HAP-1 (cell line): ENCODE data around the gene HYDIN.

Source experiments
- DNase-seq, 2 experiments: peaks; one replicate each; pipeline ENCODE4 v3.0.0-alpha.2; 2016 to 2020; ENCODE audit warnings: low spot score in 2 of 2
- H3K27me3 ChIP-seq: fragments of 250-450 bp; sonication (Bioruptor Pico); 2 replicates; pipeline ENCODE4 v1.5.1; 2020; ENCODE audit warnings: low read depth, mild to moderate bottlenecking, moderate library complexity
- H3K36me3 ChIP-seq: fragments of 250-450 bp; sonication (Bioruptor Pico); replicated peaks from 2 replicates; pipeline ENCODE4 v1.5.1; 2020; ENCODE audit warnings: mild to moderate bottlenecking
- H3K4me1 ChIP-seq: fragments of 250-450 bp; sonication (Bioruptor Pico); 2 replicates; pipeline ENCODE4 v1.5.1; 2020; ENCODE audit warnings: mild to moderate bottlenecking
- H3K4me3 ChIP-seq: fragments of 250-450 bp; sonication (Bioruptor Pico); 2 replicates; pipeline ENCODE4 v1.5.1; 2020; ENCODE audit warnings: mild to moderate bottlenecking, moderate library complexity
- H3K9me3 ChIP-seq: fragments of 250-450 bp; sonication (Bioruptor Pico); 2 replicates; pipeline ENCODE4 v1.5.1; 2020; ENCODE audit warnings: mild to moderate bottlenecking, moderate library complexity
- in situ Hi-C: fragments of 300-500 bp; cut with MboI; formaldehyde crosslinking; loops from 3 replicates; pipeline ENCODE4 v1.14.3; 2020; ENCODE audit warnings: low sequenced_read_pairs, inconsistent platforms, mixed read lengths

The HYDIN gene

GRCh38 chr16:71249399-71249798 is 18.9 kb upstream of the HYDIN start:
- H3K4me3 ChIP-seq, result no peak overlapping the region
- H3K9me3 ChIP-seq, result no peaks in the 10 kb centered on the region
- in situ Hi-C loops, result no loop called here
- peaks cover 3% of the 10 kb centered on the region for H3K27me3 ChIP-seq
- no peaks in the 10 kb centered on the region for H3K4me1 ChIP-seq
- no peak for DNase-seq
- no peaks in the 10 kb centered on the region for H3K36me3 ChIP-seq

- no peaks in the 10 kb centered on the region for H3K36me3 ChIP-seq
- DNase-seq, result no peak
- no peak overlapping the region for H3K4me3 ChIP-seq
- in situ Hi-C loops, result no loop called here
- H3K9me3 ChIP-seq, result no peaks in the 10 kb centered on the region
- H3K27me3 ChIP-seq, result peaks cover 5% of the 10 kb centered on the region
- no peaks in the 10 kb centered on the region for H3K4me1 ChIP-seq
Measured at GRCh38 chr16:71247478-71247877, 17.0 kb upstream of the HYDIN start.

- H3K4me1 ChIP-seq, result no peaks in the 10 kb centered on the region
- peaks cover 5% of the 10 kb centered on the region for H3K27me3 ChIP-seq
- no peak overlapping the region for H3K4me3 ChIP-seq
- DNase-seq, result no peak
- H3K36me3 ChIP-seq, result no peaks in the 10 kb centered on the region
- in situ Hi-C loops, result no loop called here
- H3K9me3 ChIP-seq, result no peaks in the 10 kb centered on the region
Measured at GRCh38 chr16:71246309-71246708, 15.8 kb upstream of the HYDIN start.

- Histone ChIP-seq H3K4me3 (no peak overlapping the region), H3K36me3 (no peaks in the 10 kb centered on the region), H3K4me1 (no peaks in the 10 kb centered on the region), H3K27me3 (peaks cover 5% of the 10 kb centered on the region), H3K9me3 (no peaks in the 10 kb centered on the region)
- in situ Hi-C loops, result no loop called here
- no peak for DNase-seq
Measured at GRCh38 chr16:71244521-71244920, 14.0 kb upstream of the HYDIN start.

GRCh38 chr16:71242601-71243000 is 12.1 kb upstream of the HYDIN start:
- Histone ChIP-seq H3K36me3 (no peaks in the 10 kb centered on the region), H3K4me3 (no peak overlapping the region), H3K9me3 (no peaks in the 10 kb centered on the region), H3K4me1 (no peaks in the 10 kb centered on the region), H3K27me3 (peaks cover 5% of the 10 kb centered on the region)
- DNase-seq, result no peak
- in situ Hi-C loops, result no loop called here

DNA sequence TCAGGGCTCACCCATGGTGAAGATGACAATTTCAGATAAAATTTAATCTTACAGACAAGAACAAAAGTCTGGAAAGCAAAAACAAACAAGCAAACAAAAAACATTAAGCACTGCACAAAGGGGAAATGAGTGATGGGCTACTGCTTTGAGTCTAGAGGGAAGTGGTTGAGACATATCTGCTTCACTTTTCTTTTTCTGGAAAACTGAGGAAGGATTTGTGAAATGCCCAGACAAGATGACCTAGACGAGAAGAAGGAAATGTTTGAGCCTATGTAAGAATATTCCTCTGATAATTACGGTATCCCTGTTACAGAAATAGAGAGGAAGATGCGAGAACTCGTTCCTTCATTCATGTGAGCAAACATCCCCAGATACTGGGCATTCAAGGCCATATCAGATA is 11.5 kb upstream of the HYDIN start:
- in situ Hi-C loops, result no loop called here
- H3K9me3 ChIP-seq, result no peaks in the 10 kb centered on the region
- DNase-seq, result no peak

GRCh38 chr16:71229344-71229743 is 1.2 kb downstream of the HYDIN start:
- no peaks in the 10 kb centered on the region for H3K27me3 ChIP-seq
- in situ Hi-C loops, result no loop called here
- no peak for DNase-seq
- H3K4me3 ChIP-seq, result no peak overlapping the region
- H3K4me1 ChIP-seq, result no peaks in the 10 kb centered on the region
- no peaks in the 10 kb centered on the region for H3K9me3 ChIP-seq
- no peaks in the 10 kb centered on the region for H3K36me3 ChIP-seq

More for the DNA sequence above, 11.5 kb upstream of the HYDIN start:
- Histone ChIP-seq H3K4me1 (no peaks in the 10 kb centered on the region), H3K27me3 (peaks cover 5% of the 10 kb centered on the region), H3K4me3 (no peak overlapping the region), H3K36me3 (no peaks in the 10 kb centered on the region)

DNA sequence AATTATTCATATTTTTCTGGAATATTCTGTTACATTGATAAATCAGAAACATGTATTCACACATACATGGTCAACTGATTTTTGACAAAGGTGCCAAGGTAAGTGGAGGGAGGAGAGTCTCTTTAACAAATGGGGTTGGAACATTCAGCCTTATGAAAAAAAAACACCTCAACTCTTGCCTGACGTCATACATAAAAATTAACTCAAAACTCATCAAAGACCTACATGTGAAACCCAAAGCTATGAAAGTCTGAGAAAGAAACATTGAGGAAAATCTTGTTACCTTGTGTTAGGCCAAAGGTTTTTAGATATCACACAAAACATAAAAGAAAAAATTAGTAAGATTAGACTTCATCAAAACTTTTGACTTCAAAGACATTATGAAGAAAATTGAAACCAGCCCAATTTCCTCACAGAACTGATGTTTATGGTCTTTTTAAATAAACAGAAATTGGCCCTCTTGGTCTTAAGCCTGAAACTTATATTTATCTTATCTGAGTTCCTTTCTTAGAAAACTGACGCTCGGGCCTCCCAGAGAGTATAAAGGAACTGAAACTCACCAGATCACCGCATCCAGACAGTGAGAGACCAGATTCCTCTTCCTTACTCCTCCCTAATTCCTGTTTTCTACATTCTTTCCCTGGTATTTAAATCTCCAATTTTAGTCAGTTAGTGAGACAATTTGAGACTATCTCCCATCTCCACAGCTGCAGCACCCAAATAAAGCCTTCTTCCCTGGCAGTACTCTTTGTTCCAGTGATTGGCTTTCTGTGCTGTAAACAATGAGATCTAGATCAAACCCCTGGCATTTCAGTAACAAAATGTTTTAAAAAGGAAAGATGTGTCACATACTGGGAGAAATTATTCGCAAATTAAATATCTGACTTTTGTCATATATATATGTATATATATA is 4.0 kb downstream of the HYDIN start:
- no peaks in the 10 kb centered on the region for H3K9me3 ChIP-seq

GRCh38 chr16:71225145-71225544 is 5.4 kb downstream of the HYDIN start:
- Histone ChIP-seq H3K9me3 (no peaks in the 10 kb centered on the region), H3K36me3 (no peaks in the 10 kb centered on the region), H3K27me3 (no peaks in the 10 kb centered on the region), H3K4me1 (no peaks in the 10 kb centered on the region), H3K4me3 (no peak overlapping the region)
- no peak for DNase-seq
- in situ Hi-C loops, result no loop called here

More for the DNA sequence above, 4.0 kb downstream of the HYDIN start:
- no peaks in the 10 kb centered on the region for H3K27me3 ChIP-seq
- no peaks in the 10 kb centered on the region for H3K36me3 ChIP-seq
- no peak overlapping the region for H3K4me3 ChIP-seq
- in situ Hi-C loops, result no loop called here
- no peak for DNase-seq
- no peaks in the 10 kb centered on the region for H3K4me1 ChIP-seq

DNA sequence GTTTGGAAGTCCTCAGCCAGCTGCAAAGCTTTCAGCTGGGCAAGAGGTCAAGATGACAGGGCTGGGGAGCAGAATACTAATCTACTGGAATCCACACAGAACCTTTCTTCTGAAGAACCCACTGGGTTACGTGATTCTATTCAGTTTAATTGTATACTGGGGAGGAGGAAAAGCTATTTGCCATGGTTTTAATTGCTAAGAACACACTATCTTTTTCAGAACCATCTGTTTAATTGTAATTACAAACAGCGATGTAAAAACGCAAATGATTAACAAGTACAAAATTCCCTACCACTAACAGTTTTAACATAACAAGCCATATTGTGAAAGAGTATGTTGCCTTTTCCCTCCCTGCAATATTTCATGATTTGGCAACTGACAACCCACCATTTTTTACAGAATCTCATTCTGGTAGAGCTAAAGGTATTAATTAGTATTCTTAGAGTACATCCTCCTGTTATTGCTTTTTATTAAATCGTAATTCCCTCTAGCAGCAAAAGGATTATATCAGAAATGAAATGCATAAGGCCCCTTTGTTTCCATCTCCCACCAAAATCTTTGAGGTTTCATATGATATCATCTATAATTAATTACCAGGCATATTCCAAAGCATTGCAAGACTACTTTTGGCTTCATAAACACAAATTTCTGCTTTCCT is 12.1 kb downstream of the HYDIN start:
- no peaks in the 10 kb centered on the region; the same call in 1 of the 2 replicates for H3K27me3 ChIP-seq
- H3K4me3 ChIP-seq, result no peak overlapping the region
- no peak for DNase-seq
- no peaks in the 10 kb centered on the region for H3K9me3 ChIP-seq
- in situ Hi-C loops, result no loop called here
- no peaks in the 10 kb centered on the region for H3K4me1 ChIP-seq
- H3K36me3 ChIP-seq, result no peaks in the 10 kb centered on the region

DNA sequence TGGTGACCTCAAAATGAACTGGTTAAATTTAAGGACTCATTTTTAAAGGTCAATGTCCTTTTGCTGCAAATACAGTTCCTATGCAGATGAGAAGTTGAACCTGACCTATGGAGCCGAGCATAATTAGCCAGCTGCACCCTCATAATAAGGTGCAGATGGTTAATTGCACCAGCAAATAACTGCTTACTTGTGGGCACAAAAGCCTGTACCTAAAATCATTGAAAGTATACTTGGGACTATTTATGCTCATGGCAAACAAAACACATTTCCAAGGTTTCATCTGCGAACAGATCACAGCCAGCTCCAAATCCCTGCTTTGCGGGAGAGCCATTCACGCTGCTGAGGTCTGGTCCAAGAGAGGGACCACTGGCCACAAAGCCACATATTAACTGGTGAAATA is 13.0 kb downstream of the HYDIN start:
- H3K36me3 ChIP-seq, result no peaks in the 10 kb centered on the region
- no peaks in the 10 kb centered on the region for H3K4me1 ChIP-seq
- no peak for DNase-seq
- no peaks in the 10 kb centered on the region for H3K9me3 ChIP-seq
- no peak overlapping the region for H3K4me3 ChIP-seq
- in situ Hi-C loops, result no loop called here
- no peaks in the 10 kb centered on the region; the same call in 1 of the 2 replicates for H3K27me3 ChIP-seq

DNA sequence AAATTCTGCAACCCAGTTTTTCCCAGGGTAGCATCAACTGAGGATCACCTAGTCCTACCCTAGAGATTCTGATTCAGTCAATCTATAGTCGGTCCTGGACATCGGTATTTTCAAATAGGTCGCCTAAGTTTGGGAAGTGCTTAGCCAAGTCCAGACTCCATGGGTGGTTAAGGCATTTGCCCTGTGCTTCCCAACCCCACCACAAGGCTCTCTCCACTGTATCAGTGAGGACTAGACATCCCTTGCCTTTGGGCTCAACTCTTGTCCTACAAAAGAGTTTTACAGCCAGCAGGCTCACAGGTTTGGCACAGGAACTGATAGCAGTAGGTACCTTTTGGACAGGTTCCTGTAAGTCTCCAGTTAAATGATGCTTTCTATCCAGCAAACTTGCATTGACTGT is 13.8 kb downstream of the HYDIN start:
- in situ Hi-C loops, result no loop called here
- no peaks in the 10 kb centered on the region for H3K9me3 ChIP-seq
- H3K4me1 ChIP-seq, result no peaks in the 10 kb centered on the region
- H3K27me3 ChIP-seq, result no peaks in the 10 kb centered on the region; the same call in 1 of the 2 replicates
- no peak for DNase-seq
- no peak overlapping the region for H3K4me3 ChIP-seq
- no peaks in the 10 kb centered on the region for H3K36me3 ChIP-seq

- H3K27me3 ChIP-seq, result no peaks in the 10 kb centered on the region; the same call in 1 of the 2 replicates
- H3K4me3 ChIP-seq, result no peak overlapping the region
- no peaks in the 10 kb centered on the region for H3K4me1 ChIP-seq
- no peaks in the 10 kb centered on the region for H3K9me3 ChIP-seq
- no peaks in the 10 kb centered on the region for H3K36me3 ChIP-seq
- DNase-seq, result no peak
- in situ Hi-C loops, result no loop called here
Measured at GRCh38 chr16:71214746-71215381, 15.7 kb downstream of the HYDIN start.
